Activated CD8-positive, alpha-beta memory T cell treated with anti-CD3 and anti-CD28 coated beads for 36 hours (primary cell): ENCODE data around the gene ICA1. TPM values are rescaled to one million over a fixed set of nuclear protein-coding genes. Genes with fewer than 3 reads are reported as not detected.

ENCODE experiments used
- CTCF ChIA-PET: fragments of 350-600 bp; sonication (Branson Sonifier 250); formaldehyde crosslinking; loops from one replicate; lab custom pipeline; 2021; ENCODE audit warnings: antibody characterized with exemption; lab: Charles Lee
- POLR2A ChIA-PET: fragments of 350-600 bp; sonication (Branson Sonifier 250); formaldehyde crosslinking; loops from one replicate; lab custom pipeline; 2021; ENCODE audit warnings: antibody characterized with exemption; lab: Charles Lee
- total RNA-seq, 2 experiments: library from RNA; stranded (reverse); gene quantifications; one replicate each; pipeline ENCODE4 v1.2.3, GENCODE V29; 2021

The ICA1 gene
- total RNA-seq, 2 experiments from 2014 or later: 0.82 to 1.3 TPM

DNA sequence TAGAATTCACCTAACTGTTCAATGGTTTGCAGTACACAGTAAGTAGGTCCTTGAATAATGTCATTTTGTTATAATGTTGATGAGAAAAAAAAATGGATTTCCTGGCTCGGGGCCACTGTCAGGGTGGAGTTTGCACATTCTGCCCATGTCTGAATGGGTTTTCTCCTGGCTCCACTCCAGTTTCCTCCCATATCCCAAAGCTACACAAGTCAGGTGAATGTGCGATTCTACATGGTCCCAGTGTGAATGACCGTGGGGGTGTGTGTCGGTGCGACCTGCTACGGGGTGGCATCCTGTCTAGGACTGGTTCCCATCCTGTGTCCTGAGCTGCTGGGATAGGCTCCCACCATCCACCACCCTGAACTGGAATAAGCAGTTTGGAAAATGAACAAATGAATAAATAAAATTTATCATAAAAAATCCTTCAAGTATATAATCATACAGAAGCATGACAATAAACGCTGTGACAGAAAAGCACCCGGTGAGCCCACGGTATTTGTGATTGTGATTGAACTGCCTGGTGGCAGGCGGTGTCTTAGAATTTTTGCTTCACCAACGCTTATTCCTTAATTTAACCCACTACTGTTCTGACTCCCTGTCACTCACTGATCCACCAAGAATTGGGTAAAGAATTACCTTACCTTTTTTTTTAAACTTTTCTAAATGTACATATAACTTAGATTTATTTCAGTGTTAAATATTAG is 114.1 kb downstream of the ICA1 start:
- POLR2A ChIA-PET: no interaction called here
- CTCF ChIA-PET: no interaction called here

DNA sequence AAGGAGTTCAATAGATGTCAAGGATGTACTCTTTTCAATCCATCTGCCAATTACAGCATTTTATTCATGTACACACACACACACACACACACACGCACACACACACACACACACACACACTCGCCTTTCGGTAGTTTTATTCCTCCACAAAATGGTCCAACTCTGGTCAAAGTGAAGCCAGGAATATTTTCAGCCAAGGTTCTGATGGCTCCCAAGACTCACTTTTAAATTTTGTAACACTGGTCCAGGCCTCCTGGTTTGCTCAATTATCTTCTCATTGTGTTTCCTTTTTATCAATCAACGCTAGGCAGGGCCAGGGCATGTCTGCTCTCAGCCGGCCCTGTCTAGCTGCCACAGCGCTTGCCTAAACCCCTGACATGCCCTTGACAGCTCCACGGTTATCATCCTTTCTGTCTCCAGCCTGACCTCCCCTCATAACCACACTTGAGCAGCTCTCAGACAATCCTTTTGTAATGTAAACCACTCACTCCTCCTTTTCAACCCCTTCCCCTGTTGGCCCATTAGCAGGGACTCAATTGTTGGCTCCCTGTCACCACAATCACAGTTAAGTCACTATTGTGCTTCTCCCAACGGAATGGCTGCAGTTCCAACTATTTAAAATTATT is 115.1 kb downstream of the ICA1 start:
- POLR2A ChIA-PET: no interaction called here
- CTCF ChIA-PET: no interaction called here

DNA sequence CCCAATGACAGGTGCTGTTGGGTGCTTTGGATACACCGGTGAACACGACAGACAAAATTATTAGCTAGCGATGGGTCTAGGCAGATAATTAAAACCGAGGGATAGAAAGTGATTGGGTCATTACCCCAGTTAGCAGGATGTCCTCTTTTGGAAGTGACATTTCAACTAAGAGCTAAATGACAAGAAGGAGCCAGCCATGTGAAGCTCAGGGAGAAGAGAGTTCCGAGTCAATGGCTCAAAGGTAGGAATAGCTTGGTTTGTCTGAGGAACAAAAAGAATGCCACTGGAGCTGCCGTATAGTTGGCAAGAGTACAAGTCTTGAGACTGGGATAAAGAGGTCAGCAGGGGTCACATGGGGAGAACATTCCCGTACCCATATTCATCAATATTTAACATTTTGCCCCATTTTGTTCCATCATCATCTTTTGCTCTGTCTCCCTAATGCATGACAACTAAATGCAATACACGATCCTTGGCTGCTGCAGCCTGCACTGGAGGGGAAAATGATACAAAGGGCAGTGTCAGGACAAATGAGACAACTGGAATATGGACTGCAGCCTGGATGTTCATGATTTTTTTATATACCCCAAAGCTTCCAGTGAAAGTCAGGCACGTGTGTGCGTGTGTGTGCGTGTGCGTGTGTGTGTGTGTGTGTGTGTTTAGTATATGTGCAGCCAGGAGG is 115.7 kb downstream of the ICA1 start:
- ChIA-PET POLR2A (no interaction called here), CTCF (no interaction called here)

DNA sequence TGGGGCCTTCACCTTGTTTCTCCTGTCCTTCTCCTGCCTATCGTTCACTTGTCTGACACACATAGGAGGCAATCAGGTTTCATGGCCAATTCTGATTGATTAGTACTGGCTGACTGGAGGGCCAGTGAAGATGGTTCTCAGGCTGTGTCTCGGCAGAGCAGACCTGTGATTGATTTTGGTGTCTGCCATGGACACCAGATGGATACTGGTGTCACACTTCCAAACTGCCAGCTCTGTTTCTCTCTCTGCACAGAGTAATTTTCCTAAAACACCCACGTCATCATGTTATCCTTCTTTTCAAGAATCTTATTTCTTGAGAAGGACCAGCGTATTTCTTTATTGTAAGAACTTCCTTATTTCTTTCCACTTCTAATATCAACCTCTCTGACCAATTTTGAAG is 117.1 kb downstream of the ICA1 start:
- POLR2A ChIA-PET: no interaction called here

DNA sequence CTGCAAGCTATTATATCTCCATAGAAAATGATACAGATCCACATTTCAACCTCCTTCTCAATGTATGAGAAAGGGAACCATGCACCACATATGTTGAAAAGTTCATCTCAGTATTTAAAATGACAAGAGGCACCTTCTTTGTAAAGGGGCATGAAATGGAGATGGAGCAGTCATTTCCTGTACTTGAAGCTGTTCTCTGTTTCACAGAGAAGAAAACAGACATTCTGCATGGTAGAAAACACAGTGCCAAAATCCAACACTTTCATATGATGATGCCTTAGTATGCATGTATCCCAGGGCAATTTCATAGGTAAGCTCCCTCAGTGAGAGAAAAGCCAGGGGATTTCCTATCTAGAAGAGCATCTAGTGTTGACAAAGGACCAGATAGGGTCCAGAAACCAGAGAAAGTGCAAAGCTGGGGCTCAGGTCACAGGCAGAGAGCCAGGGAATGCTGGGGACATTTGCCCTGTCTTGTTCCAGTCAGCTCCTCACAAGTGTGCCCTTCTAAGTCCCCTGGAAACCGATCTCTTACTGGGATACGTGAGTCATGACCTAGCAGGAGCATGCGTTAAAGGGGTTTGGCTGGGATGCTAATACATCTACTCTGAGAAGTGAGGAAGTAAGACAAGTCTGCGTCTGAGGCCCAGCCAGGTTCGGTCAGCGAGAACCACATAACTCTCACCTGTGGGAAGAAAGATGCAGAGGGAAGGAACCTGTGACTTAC is 118.7 kb downstream of the ICA1 start:
- POLR2A ChIA-PET: no interaction called here

More for the DNA sequence above, 117.1 kb downstream of the ICA1 start:
- CTCF ChIA-PET: no interaction called here

DNA sequence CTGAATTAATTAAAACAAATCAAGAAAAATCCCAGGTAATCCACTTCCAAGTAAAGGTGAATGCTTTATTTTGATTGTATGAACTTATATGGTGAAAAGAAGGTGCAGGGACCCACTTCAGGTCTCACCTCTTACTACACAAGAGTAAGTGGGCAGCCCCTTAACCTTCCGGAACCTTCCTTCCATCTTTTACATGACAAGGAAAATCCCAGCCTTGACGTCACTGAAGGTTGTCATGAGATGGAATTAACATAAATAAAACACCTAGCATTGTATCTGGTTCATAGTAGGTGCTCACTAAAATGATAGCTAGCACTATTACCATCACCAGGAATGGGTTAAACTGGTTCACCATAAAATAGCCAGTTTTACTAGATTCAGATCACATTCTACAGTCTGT is 119.5 kb downstream of the ICA1 start:
- CTCF ChIA-PET: no interaction called here
- POLR2A ChIA-PET: no interaction called here

More for the DNA sequence above, 118.7 kb downstream of the ICA1 start:
- CTCF ChIA-PET: no interaction called here

DNA sequence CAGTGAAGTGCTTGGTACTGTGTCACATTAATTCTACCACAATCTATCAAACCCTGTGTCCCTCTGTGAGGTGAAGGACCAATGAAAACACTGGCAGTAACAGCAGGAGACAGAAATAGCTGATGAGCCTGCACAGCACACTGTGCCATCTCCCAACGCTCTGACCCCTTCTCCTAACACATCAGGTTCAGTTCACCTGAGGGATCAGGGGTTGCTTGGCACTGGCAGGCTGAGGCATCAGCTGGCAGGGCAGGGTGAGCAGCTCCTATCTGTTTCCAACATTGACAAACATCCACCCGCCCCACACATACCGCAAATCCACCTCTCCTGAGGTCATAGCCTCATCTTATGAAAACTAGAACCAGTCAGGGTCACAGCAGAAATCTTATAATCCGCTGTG is 120.9 kb downstream of the ICA1 start:
- ChIA-PET POLR2A (no interaction called here), CTCF (no interaction called here)

DNA sequence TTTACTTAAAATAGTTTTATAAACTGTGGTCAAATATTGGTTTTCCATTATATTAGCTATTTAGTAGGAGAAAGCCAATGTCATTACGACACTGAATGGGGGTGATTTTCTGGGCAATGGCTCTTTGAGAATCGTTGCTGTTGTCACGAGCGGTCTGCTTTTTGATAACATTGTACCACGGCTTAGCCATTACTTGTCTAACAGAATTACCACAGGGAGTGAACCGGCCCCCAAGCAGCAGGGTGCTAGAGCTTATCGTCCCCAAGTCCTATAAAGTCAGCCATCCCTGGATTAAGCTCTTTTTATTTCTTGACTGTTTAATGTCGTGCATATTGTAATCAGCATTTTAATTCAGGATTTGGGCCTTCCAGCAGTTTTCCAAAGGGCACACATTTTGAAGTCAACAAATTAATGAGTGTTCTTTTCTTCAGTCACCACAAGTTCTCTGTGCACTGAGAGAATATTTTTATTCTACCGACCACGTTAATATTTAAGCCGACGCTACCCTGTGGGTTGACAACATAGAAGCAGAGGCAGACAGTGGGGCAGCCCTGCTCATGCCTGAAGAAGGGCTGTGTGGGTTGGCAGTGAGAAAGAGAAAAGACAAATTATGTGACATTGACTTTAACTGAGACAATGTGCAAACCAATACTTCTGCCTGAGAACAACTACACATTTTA is 125.8 kb downstream of the ICA1 start:
- POLR2A ChIA-PET: interaction anchor here (0.6 to 0.8 kb wide), 2 partner anchors 12 to 166 kb away, joined by 3 to 5 read pairs; no protein-coding TSS in a partner anchor
- CTCF ChIA-PET: interaction anchor here (1.8 kb wide), 1 partner anchor 11 kb away, joined by 6 read pairs; no protein-coding TSS in a partner anchor

DNA sequence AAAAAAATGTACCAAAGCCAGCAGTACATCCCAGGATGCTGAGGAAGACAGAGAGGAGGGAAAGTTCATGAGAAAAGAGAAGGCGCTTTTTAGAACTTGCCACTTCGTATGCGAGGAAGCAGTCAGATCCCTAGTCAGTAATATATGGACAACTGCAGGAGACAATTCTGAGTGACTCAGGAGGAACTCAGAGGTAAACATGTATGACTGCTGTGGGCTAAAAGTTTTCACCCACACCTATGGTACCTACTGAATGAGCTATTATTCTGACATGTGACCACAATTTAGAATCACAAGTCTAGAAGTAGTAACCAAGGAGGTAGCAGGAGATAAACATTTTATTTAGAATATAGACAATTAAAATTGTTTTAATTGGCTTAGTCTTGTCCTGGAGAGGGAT is 126.5 kb downstream of the ICA1 start:
- ChIA-PET CTCF (interaction anchor here (1.8 kb wide), 2 partner anchors 10 to 63 kb away, joined by 4 to 6 read pairs; no protein-coding TSS in a partner anchor), POLR2A (interaction anchor here (0.6 to 0.8 kb wide), 2 partner anchors 11 to 166 kb away, joined by 3 to 5 read pairs; no protein-coding TSS in a partner anchor)

DNA sequence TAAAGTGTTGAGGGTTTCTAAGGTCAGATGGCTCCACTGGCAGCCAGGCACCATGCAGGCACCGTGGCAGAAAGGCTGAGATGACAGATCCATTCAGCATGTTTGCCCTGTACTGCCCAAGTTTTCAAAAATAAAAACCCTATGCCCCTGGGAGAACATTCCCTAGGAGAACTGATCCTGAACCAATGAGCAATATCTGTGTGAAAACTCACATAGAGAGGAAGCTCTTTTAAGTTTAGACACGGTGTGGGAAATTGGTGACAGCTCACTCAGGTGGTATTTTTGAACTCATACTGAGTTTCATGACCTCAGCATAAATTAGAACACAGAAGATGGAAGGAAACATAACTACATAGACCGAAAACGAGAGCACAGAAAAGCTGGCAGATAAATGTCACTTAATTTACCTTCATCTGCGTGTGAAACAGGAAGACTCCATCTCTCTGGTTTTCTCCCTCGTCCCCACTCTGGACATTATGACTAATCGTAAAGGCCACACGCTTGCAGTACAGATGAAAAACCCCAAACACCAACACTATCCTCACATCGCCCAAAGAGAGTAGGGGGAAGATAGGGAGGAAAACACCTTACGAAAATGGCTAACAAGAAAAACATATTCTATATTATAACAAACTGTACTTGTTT is 127.8 kb downstream of the ICA1 start:
- ChIA-PET CTCF (interaction anchor here (0.7 to 1.8 kb wide), 4 partner anchors 9 to 494 kb away, joined by 3 to 6 read pairs (median 4); partner anchors contain the start of gene UMAD1), POLR2A (interaction anchor here (1.0 kb wide), 1 partner anchor 8 kb away, joined by 4 read pairs; no protein-coding TSS in a partner anchor)

DNA sequence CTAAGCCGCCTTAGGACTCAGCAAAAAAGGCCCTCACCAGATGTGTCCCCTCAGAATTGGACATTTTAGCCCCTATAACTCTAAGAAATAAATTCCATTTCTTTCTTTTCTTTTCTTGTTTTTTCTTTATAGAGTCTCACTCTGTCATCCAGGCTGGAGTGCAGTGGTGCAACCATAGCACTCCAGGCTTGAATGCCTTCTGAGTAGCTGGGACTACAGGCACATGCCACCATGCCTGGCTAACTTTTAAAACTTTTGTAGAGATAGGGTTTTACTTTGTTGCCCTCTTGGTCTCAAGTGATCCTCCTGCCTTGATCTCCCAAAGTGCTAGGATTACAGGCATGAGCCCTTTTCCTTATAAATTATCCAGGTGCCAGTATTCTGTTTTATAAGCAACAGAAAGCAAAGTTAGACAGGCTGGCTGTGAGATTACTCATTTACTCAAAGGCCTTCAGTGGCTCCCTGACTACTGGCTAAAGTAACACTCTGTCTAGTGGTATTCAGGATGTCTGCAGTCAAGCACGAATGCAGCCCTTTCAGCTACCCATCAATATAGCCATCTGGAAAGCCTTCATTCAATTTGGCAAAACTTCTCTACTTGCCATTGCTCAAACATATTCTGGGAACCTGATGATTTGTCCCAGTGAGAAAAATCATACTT is 128.6 kb downstream of the ICA1 start:
- POLR2A ChIA-PET: interaction anchor here (1.0 kb wide), 1 partner anchor 7 kb away, joined by 4 read pairs; no protein-coding TSS in a partner anchor
- CTCF ChIA-PET: interaction anchor here (0.7 to 1.8 kb wide), 3 partner anchors 65 to 493 kb away, joined by 3 to 4 read pairs (median 3); partner anchors contain the start of gene UMAD1

DNA sequence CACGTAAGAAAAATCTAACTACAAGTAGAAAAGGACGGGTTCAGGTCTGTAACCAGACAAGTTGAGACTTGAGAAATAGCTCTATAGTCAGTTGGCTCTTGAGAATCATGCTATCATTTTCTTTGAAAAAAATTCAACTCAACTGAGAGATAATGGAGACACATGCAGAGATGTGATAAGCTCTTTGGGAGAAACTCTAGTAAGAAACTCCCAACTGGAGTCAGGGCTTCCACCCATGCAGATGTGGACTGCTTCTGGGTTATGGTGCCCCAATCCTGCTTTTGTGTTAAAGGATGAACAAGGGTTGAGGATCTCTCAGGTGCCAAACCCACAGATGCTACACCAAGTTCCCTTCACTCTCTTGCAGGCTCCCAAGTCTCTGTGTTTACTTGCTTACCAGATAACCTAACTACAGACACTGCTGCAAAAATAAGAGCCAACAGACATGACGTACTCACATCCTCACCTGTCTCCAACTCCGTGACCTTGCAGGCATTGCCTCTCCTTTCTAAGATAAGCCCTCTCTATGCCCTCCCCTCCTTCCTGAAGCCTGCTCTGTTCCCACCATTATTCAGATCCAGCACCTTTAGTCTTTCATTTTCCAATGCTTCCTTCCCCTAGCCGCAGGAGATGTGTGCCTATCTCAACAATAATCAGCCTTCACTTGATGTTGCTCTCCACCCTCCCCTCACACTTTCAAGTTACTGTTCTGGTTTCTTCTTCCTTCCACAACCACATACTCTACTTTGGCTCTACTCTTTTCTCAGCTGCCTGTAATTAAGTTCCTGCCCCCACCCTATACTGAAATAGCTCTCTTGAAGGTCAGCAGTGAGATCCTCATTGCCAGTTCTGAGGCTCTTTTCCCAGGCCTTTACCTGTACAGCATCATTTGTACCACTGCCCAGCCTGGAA is 130.0 kb downstream of the ICA1 start:
- ChIA-PET CTCF (interaction anchor here (1.1 kb wide), 1 partner anchor 451 kb away, joined by 3 read pairs; no protein-coding TSS in a partner anchor), POLR2A (no interaction called here)

DNA sequence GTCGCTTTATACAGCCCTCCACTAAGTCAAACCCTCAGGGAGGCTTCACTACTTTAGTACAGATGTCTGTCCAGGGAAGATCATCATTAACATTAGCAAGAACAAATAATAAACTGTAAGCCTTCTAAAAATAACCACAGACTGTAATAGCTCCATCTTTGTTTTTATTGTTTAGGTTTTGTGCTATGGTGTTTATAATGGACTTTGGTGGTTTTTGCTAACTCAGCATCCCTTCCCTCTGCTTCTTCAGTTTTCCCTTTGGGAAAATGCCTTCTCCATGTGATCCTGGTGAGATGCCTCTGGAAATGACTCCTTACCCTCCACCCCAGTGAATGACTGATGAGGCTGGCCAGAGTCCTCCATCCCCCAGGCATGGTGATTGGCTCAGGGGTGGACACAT is 131.3 kb downstream of the ICA1 start:
- POLR2A ChIA-PET: no interaction called here
- CTCF ChIA-PET: no interaction called here

DNA sequence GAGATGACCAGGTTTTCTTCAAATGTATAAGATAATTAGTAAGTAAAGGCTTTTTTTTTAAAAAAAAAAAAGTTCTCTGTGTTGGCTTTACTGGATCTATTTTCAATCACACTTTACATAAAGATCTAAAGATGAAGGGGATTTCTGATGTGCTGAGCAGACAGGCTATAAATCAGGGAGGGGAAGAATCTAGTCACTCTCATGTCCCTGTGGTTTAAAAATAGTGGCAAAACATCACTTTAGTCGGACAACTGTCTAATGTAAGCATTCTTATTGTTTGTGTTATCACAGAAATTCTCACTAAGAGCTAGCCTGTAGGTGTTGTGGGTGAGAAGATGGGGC is 132.7 kb downstream of the ICA1 start:
- POLR2A ChIA-PET: no interaction called here
- CTCF ChIA-PET: no interaction called here

DNA sequence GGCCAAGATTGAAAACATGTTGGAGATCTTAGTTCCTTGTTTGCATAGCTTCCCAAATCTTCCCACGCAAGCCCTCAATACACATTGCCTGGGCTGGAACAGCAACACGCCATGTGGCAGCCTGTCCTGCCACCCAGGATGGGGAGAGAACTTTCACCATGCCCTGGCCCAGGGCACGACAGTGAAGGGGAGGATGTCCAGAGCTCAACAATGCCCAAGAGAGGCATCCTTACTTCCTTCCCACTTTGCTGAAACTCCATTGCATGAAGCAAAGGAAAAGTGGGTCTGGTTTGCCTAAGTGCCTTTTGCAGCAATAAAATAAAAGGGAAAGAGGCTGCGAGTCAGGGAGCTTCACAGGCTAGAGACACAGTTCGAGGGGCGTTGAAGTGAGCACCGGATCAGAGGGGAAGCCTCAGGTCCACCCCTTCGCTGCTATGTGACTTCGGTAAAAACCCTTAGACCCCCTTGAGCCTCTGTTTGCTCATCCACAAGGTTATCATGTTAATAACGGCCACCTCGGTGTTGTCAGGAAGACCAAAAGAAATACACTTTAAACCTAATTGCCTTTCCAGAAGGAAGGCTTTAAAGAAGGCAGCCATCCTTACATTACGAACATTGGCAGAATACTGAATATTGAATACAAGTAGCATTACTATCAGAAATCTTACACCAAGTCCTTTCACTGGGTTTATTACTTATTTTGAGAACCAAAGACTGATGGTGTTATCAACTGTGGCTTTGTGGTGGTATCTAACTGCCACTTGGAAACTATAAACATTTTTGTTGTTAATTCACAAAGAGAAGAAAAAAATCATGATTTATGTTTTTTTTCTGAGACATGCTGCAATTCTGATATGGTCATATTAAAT is 133.3 kb downstream of the ICA1 start:
- POLR2A ChIA-PET: interaction anchor here (0.7 kb wide), 1 partner anchor 954 kb away, joined by 3 read pairs; no protein-coding TSS in a partner anchor
- CTCF ChIA-PET: no interaction called here
